ENCODE data around the gene SLC38A11.

SLC38A11 gene

GRCh38 chr2:164891460-164891859 is 63.9 kb downstream of the SLC38A11 start:
- TF ChIP-seq, protein P1, sequence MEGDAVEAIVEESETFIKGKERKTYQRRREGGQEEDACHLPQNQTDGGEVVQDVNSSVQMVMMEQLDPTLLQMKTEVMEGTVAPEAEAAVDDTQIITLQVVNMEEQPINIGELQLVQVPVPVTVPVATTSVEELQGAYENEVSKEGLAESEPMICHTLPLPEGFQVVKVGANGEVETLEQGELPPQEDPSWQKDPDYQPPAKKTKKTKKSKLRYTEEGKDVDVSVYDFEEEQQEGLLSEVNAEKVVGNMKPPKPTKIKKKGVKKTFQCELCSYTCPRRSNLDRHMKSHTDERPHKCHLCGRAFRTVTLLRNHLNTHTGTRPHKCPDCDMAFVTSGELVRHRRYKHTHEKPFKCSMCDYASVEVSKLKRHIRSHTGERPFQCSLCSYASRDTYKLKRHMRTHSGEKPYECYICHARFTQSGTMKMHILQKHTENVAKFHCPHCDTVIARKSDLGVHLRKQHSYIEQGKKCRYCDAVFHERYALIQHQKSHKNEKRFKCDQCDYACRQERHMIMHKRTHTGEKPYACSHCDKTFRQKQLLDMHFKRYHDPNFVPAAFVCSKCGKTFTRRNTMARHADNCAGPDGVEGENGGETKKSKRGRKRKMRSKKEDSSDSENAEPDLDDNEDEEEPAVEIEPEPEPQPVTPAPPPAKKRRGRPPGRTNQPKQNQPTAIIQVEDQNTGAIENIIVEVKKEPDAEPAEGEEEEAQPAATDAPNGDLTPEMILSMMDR (IDR thresholded peaks at IDR 0.05; ENCODE audit: extremely low read depth, missing control alignments), result no peak
- no peak for DNase-seq (ENCODE audit: low spot score)

DNA sequence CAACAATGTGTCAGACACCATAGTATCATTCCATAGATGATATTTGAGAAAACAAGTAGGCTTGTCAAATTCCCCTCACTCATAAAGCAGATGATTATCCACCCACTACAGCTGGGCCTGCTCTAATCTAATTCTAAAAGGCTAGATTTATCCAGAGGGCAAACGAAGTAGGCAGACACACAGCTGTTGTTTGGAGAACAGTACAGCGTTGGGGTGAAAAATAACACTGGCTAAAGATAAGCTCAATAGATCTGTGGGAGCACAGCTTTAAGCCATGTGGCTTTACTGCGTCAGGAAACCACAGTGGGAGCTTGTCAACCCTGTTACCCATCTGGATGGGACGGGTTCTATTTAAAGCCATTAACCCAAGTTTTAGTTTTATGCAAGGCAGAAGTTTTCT is 64.8 kb downstream of the SLC38A11 start:
- no peak for DNase-seq (ENCODE audit: low spot score)
- TF ChIP-seq, protein P1 (IDR thresholded peaks at IDR 0.05; ENCODE audit: extremely low read depth, missing control alignments), result no peak

GRCh38 chr2:164888592-164888991 is 66.7 kb downstream of the SLC38A11 start:
- no peak for DNase-seq (ENCODE audit: low spot score)
- TF ChIP-seq, protein P1 (IDR thresholded peaks at IDR 0.05; ENCODE audit: extremely low read depth, missing control alignments), result no peak

GRCh38 chr2:164887434-164888144 is 67.7 kb downstream of the SLC38A11 start:
- DNase-seq (ENCODE audit: low spot score), result no peak
- TF ChIP-seq, protein P1 (IDR thresholded peaks at IDR 0.05; ENCODE audit: extremely low read depth, missing control alignments), result no peak

DNA sequence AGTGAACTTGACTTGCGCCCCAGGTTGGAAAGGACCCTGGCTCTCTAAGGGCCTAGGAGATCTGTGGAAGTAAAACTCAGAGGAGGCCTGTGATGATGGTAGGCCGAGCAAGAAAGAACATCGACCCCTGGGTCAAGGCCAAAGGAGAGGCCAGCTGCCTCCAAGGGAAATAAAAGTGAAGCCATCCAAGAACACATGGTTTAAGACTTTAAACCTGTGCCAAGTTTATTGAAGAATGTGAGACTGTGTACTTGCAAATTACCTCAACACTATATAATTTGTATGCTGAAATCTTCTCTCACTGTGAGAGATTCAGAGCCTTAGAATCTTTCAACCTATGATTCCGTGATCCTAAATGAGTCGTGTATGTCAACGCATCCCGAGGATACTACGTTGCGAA is 73.0 kb downstream of the SLC38A11 start:
- TF ChIP-seq, protein P1 (IDR thresholded peaks at IDR 0.05; ENCODE audit: extremely low read depth, missing control alignments), result no peak
- DNase-seq (ENCODE audit: low spot score), result no peak

- TF ChIP-seq, protein P1 (IDR thresholded peaks at IDR 0.05; ENCODE audit: extremely low read depth, missing control alignments), result no peak
- no peak for DNase-seq (ENCODE audit: low spot score)
These were observed 73.8 kb downstream of the SLC38A11 start for GRCh38 chr2:164881524-164881923.

- DNase-seq (ENCODE audit: low spot score), result no peak
- TF ChIP-seq, protein P1 (IDR thresholded peaks at IDR 0.05; ENCODE audit: extremely low read depth, missing control alignments), result no peak
These were observed 75.3 kb downstream of the SLC38A11 start for GRCh38 chr2:164879901-164880535.

Data from GM20000 (cell line).